Measurements from ENCODE around the gene CELA2B. TPM values are rescaled to one million over a fixed set of nuclear protein-coding genes. Genes with fewer than 3 reads are reported as not detected.

The CELA2B gene
- total and polyA plus RNA-seq, 9 of the 15 experiments (the other 6 are each of a cell fraction or from before 2014, with no cell fraction given): 0.25 to 2.1 (median 0.38) TPM; not detected in 5

- TF ChIP-seq TFE3 (CRISPR knock-in tag; IDR thresholded peaks at IDR 0.05) (no peak), SMC3 (conservative IDR thresholded peaks at IDR 0.05; ENCODE audit: insufficient read depth, low read depth, low read length) (peak; percentile 73), CTCF (IDR thresholded peaks at IDR 0.05 in 2 of 3, conservative IDR thresholded peaks at IDR 0.05 in 1 of 3; ENCODE audit: insufficient read depth in 2 of 3, low read depth in 1 of 3, low read length in 3 of 3) (peak; percentile 85 to 89 (median 88)), ERF (CRISPR knock-in tag; IDR thresholded peaks at IDR 0.05) (no peak), GATA2 (CRISPR knock-in tag; IDR thresholded peaks at IDR 0.05) (no peak), HNRNPLL (IDR thresholded peaks at IDR 0.05; ENCODE audit: low read depth, low read length, poor library complexity, severe bottlenecking) (peak; percentile 66), PREB (CRISPR knock-in tag; IDR thresholded peaks at IDR 0.05) (no peak), PRMT5 (CRISPR knock-in tag; IDR thresholded peaks at IDR 0.05) (no peak), PCBP2 (IDR thresholded peaks at IDR 0.05; ENCODE audit: low read depth, low read length, poor library complexity, severe bottlenecking) (no peak), NR2F6 (CRISPR knock-in tag; IDR thresholded peaks at IDR 0.05) (no peak), RB1 (IDR thresholded peaks at IDR 0.05; ENCODE audit: low read depth) (no peak), EP300 (IDR thresholded peaks at IDR 0.05; ENCODE audit: low read length) (no peak), FOSL1 (tag; conservative IDR thresholded peaks at IDR 0.05) (no peak), MECOM (CRISPR knock-in tag; IDR thresholded peaks at IDR 0.05) (no peak), ZNF79 (CRISPR knock-in tag; IDR thresholded peaks at IDR 0.05; ENCODE audit: low read depth) (no peak), HDAC1 (IDR thresholded peaks at IDR 0.05) (no peak)
Measured at GRCh38 chr1:15501208-15502032, 25.5 kb downstream of the CELA2B start (continued).
